ENCODE measurements around the gene ASTN2.
"Not testable (repeated sequence)": the region's sequence is repeated elsewhere in the genome, so short reads cannot be mapped to it uniquely, and the experiment has no call there.

The ASTN2 gene

GRCh38 chr9:116464987-116465571 is 949.8 kb downstream of the ASTN2 start:
- DNase-seq, result no peak

GRCh38 chr9:116464423-116464822 is 950.4 kb downstream of the ASTN2 start:
- no peak for DNase-seq

- DNase-seq, result no peak
Measured at GRCh38 chr9:116461632-116462031, 953.2 kb downstream of the ASTN2 start.

GRCh38 chr9:116460026-116460425 is 954.8 kb downstream of the ASTN2 start:
- no peak for DNase-seq

GRCh38 chr9:116459576-116459975 is 955.3 kb downstream of the ASTN2 start:
- DNase-seq, result no peak

GRCh38 chr9:116456490-116457088 is 958.3 kb downstream of the ASTN2 start:
- no peak for DNase-seq

- DNase-seq, result not testable (repeated sequence)
Measured at GRCh38 chr9:116454539-116454938, 960.3 kb downstream of the ASTN2 start.

- no peak for DNase-seq
Measured at GRCh38 chr9:116453785-116454184, 961.1 kb downstream of the ASTN2 start.

- no peak for DNase-seq
Measured at GRCh38 chr9:116452634-116453033, 962.2 kb downstream of the ASTN2 start.

- DNase-seq, result no peak
Measured at GRCh38 chr9:116452227-116452626, 962.6 kb downstream of the ASTN2 start.

GRCh38 chr9:116451500-116452115 is 963.2 kb downstream of the ASTN2 start:
- DNase-seq, result no peak

GRCh38 chr9:116450378-116451139 is 964.3 kb downstream of the ASTN2 start:
- DNase-seq, result no peak

GRCh38 chr9:116449949-116450348 is 964.9 kb downstream of the ASTN2 start:
- no peak for DNase-seq

GRCh38 chr9:116448431-116448830 is 966.4 kb downstream of the ASTN2 start:
- DNase-seq, result no peak

- DNase-seq, result no peak
Measured at GRCh38 chr9:116447934-116448333, 966.9 kb downstream of the ASTN2 start.

- DNase-seq, result no peak
Measured at GRCh38 chr9:116442528-116442927, 972.3 kb downstream of the ASTN2 start.

GRCh38 chr9:116437411-116438370 is 977.2 kb downstream of the ASTN2 start:
- DNase-seq, result no peak

GRCh38 chr9:116436121-116436520 is 978.7 kb downstream of the ASTN2 start:
- DNase-seq, result no peak

GRCh38 chr9:116435706-116436105 is 979.2 kb downstream of the ASTN2 start:
- no peak for DNase-seq

GRCh38 chr9:116434314-116434713 is 980.5 kb downstream of the ASTN2 start:
- no peak for DNase-seq

- no peak for DNase-seq
Measured at GRCh38 chr9:116432051-116432450, 982.8 kb downstream of the ASTN2 start.

GRCh38 chr9:116430849-116431248 is 984.0 kb downstream of the ASTN2 start:
- DNase-seq, result no peak

- no peak for DNase-seq
Measured at GRCh38 chr9:116425244-116425643, 989.6 kb downstream of the ASTN2 start.
